LNCAP (cell line): ENCODE data around the gene POLL.

Source experiments
- TF ChIP-seq, protein P1 (sequence below): fragments of 450-650 bp; IDR thresholded peaks from 2 replicates; pipeline ENCODE4 v1.5.1; 2017; ENCODE audit warnings: mild to moderate bottlenecking

Gene POLL

DNA sequence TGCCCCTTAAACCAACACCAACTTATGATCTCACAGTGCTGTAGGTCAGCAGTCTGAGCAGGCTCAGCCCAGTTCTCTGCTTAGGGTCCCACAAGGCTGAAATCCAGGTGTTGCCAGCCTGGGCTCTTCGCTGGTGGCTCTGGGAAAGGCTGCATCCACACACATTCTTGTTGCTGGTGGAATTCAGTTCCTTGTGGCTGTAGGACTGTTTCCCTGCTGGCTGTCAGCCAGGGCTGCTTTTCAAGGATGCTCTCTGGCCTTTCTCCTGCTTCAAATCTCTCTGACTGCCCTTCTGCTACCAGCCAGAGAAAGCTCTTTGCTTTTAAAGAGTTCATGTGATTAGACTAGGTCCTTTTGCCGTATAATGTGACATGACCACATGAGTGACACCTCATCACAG lies 15.3 kb downstream of the POLL start:
- TF ChIP-seq, protein P1, sequence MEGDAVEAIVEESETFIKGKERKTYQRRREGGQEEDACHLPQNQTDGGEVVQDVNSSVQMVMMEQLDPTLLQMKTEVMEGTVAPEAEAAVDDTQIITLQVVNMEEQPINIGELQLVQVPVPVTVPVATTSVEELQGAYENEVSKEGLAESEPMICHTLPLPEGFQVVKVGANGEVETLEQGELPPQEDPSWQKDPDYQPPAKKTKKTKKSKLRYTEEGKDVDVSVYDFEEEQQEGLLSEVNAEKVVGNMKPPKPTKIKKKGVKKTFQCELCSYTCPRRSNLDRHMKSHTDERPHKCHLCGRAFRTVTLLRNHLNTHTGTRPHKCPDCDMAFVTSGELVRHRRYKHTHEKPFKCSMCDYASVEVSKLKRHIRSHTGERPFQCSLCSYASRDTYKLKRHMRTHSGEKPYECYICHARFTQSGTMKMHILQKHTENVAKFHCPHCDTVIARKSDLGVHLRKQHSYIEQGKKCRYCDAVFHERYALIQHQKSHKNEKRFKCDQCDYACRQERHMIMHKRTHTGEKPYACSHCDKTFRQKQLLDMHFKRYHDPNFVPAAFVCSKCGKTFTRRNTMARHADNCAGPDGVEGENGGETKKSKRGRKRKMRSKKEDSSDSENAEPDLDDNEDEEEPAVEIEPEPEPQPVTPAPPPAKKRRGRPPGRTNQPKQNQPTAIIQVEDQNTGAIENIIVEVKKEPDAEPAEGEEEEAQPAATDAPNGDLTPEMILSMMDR, result no peak

DNA sequence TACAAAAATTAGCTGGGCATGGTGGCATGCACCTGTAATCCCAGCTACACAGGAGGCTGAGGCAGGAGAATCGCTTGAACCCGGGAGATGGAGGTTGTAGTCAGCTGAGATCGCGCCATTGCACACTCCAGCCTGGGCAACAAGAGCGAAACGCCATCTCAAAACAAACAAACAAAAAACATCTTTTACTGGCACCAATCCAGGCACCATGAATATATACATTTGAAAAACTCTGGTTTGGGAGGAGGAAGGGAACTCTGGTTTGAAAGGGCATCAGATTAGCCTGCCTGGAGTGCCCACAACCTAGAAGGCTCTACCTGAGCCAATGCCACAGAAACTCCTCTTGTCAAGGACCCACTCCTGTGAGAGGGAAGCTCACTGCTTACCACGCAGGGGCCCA lies 15.9 kb downstream of the POLL start:
- TF ChIP-seq, protein P1, result no peak

DNA sequence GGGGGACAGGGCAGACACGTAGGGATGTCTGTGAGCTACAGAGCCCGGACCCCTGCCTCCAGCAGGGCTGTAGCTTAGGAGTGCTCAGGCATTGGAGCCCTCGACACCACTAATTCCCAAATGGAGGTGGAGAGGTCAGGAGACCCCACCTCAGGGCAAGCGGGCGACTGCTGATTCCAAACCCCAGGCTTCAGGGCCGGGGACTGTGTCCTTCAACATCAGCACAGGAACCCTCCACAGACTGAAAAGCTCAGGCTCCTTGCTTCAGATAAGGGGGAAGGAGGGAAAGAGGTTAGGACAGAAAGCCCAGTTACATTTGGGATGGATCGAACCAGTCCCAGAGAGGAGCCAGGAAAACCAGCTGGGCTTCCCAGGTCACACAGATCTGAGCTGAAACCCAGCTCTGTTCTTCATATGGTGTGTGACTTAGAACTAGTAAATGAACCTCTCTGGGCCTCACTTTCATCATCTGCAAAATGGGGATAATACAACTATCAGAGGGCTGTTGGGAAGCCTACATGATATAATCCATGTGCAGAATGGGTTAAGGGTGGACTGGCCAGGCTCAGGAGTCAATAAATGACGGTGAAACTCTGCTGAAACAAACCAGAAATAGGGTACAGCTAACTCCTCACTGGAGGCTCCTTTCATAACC lies 16.7 kb downstream of the POLL start:
- TF ChIP-seq, protein P1, result no peak

DNA sequence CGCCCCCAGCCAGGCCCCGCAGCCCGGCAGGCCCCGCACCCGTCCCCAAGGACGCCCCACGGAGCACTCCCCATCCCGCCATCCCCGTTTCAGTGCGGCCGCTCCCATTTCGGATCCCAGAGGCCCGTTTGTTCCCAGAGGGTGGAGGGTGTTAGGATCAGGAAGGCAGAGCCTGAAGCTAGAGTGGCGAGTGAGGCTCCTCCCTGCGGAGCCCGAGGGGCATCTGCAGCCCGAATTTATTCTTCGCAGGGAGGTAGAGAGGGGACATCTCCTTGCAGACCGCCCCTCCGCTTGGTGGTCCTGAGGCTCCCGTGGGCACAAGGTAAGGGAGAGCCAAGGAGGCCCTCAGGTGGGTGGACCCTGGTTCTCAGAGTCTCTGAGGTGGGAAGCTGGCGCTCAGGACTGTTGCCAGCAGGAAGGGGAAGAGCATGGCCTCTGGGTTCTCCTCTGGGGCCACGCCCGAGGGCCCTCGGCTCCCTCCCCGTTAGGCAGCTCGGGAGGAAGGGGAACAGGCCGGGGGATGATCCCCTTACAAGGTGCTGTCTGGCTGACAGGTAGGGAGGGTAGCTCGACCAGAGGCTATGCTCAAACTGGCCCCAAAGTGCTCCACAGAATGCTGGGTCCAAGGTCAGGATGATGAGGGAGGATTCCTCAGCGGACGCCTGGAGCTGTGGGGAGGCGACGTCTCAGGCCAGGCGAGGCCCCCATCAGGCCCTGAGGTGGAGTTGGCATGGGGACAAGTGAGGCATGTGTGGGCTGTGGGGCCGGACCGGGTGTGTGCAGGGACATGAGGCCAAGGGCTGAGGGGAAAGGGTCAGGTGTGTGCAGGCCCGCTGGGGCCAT lies 17.4 kb downstream of the POLL start:
- TF ChIP-seq, protein P1, result no peak; the same call in 1 of the 2 replicates

DNA sequence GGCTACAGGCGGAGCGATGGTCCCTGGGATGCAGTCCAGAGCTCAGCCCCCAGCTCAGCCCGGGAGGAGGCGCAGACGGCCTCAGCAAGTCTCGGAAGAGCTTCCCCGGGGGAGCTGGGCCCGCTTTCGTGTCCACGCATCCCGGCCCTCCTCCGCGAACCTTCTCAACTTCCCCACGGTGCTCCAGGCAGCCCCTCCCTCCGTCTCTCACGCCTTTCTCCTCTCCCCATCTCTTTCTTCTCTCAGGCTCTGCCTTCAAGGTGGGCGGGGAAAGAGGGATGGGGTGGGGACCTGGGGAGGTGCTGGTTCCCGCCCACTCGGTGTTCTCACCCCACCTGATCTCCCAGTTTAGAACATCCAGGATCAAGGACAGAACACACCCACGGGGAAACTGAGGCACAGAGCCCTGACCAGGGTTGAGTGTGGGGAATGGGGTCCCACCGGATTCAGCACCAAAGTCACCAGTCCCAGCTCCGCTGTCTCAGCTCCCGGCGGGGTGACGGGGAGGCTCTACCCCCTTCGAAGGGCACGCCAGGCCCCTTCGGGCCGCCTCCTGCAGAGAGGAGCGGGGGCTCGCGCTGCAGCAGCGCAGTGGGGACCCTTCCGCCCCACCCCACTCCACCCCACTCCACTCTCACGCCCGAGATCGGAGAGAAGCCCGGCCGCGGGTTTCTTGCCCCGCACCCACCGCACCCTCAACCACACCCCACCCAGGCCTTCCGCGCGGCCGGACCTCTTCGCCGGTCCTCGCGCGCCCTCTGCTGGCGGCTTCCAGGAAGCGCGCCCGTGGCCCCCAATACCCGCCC lies 18.2 kb downstream of the POLL start:
- TF ChIP-seq, protein P1, result peak; percentile 78

DNA sequence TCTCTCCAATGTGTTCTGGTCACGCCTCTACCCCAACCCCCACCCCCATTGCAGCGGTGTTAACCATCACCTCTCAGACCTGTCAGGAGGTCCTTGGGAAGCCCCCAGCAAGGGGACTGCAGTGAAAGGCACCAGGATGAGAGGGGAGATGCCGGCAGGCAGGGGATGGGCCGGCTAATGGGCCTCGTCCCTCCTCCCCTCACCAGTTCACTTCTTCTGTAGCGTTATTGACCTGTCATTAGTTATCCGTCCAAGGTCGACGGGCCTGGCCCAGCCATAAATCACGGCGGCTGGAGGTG lies 18.8 kb downstream of the POLL start:
- TF ChIP-seq, protein P1, result no peak

DNA sequence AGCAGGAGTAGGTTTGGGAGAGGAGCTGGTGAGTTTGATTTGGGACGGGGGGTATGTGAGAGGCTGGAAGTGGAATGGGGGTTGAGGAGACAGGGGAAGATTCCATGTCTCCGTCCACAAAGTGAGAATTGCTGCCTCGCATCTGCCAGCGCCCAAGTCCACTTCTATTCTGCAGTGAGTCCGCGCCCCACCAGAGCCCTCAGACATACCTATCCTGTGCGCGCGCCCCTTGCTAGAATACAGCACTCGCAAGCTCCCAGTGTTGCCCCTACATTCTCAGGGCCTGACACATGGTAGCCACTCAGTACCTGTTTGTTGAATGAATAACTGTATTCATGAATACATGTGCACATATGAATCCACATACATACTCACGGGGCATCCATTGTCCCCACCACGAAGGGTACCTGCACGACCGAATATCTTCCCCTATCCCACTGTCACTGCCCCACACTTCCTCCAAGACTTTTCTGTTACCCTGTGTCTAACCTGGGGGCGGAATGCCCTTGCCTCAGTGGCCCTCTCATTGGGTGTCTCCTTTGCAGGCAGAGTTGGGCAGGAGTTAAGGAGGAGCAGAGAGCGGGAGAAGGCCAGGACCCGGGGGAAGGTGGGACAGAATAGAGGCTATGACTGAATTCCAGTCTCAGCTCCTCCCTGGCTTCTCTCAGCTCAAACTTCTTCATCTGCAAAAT lies 19.9 kb downstream of the POLL start:
- TF ChIP-seq, protein P1, result no peak
